Measurements from ENCODE around the gene CDK6. TPM values are rescaled to one million over a fixed set of nuclear protein-coding genes. Genes with fewer than 3 reads are reported as not detected.

CDK6 gene
- total RNA-seq, 1 donor, result 36.0 TPM

- no peak overlapping the region for H3K4me3 ChIP-seq (ENCODE audit: low read depth, low read length)
- no peak for TF ChIP-seq CTCF (IDR thresholded peaks at IDR 0.05; ENCODE audit: insufficient read depth, low read length)
- no peak for DNase-seq (ENCODE audit: low read depth)
Observed at GRCh38 chr7:92755680-92756079, 80.7 kb downstream of the CDK6 start.

- TF ChIP-seq CTCF (IDR thresholded peaks at IDR 0.05; ENCODE audit: insufficient read depth, low read length), result no peak
- H3K4me3 ChIP-seq (ENCODE audit: low read depth, low read length), result no peak overlapping the region
- DNase-seq (ENCODE audit: low read depth), result no peak
Observed at GRCh38 chr7:92754919-92755581, 81.3 kb downstream of the CDK6 start.

- TF ChIP-seq CTCF (IDR thresholded peaks at IDR 0.05; ENCODE audit: insufficient read depth, low read length), result no peak
- DNase-seq (ENCODE audit: low read depth), result no peak
- H3K4me3 ChIP-seq (ENCODE audit: low read depth, low read length), result no peak overlapping the region
Observed at GRCh38 chr7:92753614-92754013, 82.8 kb downstream of the CDK6 start.

GRCh38 chr7:92751902-92752901 is 84.2 kb downstream of the CDK6 start:
- no peak for TF ChIP-seq CTCF (IDR thresholded peaks at IDR 0.05; ENCODE audit: insufficient read depth, low read length)
- H3K4me3 ChIP-seq (ENCODE audit: low read depth, low read length), result no peak overlapping the region
- peak; percentile 85 for DNase-seq (ENCODE audit: low read depth)

- H3K4me3 ChIP-seq (ENCODE audit: low read depth, low read length), result no peak overlapping the region
- no peak for TF ChIP-seq CTCF (IDR thresholded peaks at IDR 0.05; ENCODE audit: insufficient read depth, low read length)
- DNase-seq (ENCODE audit: low read depth), result no peak
Observed at GRCh38 chr7:92750946-92751345, 85.4 kb downstream of the CDK6 start.

- peak; percentile 50 for DNase-seq (ENCODE audit: low read depth)
- H3K4me3 ChIP-seq (ENCODE audit: low read depth, low read length), result no peak overlapping the region
- TF ChIP-seq CTCF (IDR thresholded peaks at IDR 0.05; ENCODE audit: insufficient read depth, low read length), result no peak
Observed at GRCh38 chr7:92750447-92750839, 85.9 kb downstream of the CDK6 start.
